ENCODE measurements around the gene SLIRP. TPM values are rescaled to one million over a fixed set of nuclear protein-coding genes. Genes with fewer than 3 reads are reported as not detected.
"Not testable (repeated sequence)": the region's sequence is repeated elsewhere in the genome, so short reads cannot be mapped to it uniquely, and the experiment has no call there.

SLIRP gene
- total and polyA plus RNA-seq, 7 donors, result 129 to 578 (median 185) TPM

- H3K27ac ChIP-seq, result no peak overlapping the region
- no peaks in the 10 kb centered on the region for H3K27me3 ChIP-seq (ENCODE audit: insufficient read depth in 3 of 3, low read length in 2 of 3)
- no peak for TF ChIP-seq CTCF (IDR thresholded peaks at IDR 0.05)
- 64 to 72% (median 72%) methylated on average over 3 of the region's 3 CpGs for WGBS, 3 donors
- no peak for ATAC-seq
- H3K4me1 ChIP-seq, result peaks cover 7% of the 10 kb centered on the region
- H3K9me3 ChIP-seq, result no peaks in the 10 kb centered on the region
- DNase-seq, result no peak
- intact Hi-C loops (cut with DNase I), result no loop called here
- peaks cover 4 to 100% of the 10 kb centered on the region in 2 donors for H3K36me3 ChIP-seq (ENCODE audit: insufficient read depth in 1 of 2, low read depth in 1 of 2)
- H3K4me3 ChIP-seq, result no peak overlapping the region
Measured at GRCh38 chr14:77730976-77731497, 23.1 kb downstream of the SLIRP start.

- Histone ChIP-seq H3K4me3 (peak overlapping the region; percentile 4), H3K9me3 (no peaks in the 10 kb centered on the region), H3K36me3 (ENCODE audit: insufficient read depth in 1 of 2, low read depth in 1 of 2) (peaks cover 5 to 77% of the 10 kb centered on the region in 2 donors), H3K27me3 (ENCODE audit: insufficient read depth in 3 of 3, low read length in 2 of 3) (no peaks in the 10 kb centered on the region), H3K4me1 (peaks cover 15% of the 10 kb centered on the region), H3K27ac (peak overlapping the region; percentile 76)
- 27 to 51% (median 30%) methylated on average over 7 of the region's 7 CpGs for WGBS, 3 donors
- DNase-seq (no peak), ATAC-seq (peak; percentile 82 to 92 (median 90))
- no peak for TF ChIP-seq CTCF (IDR thresholded peaks at IDR 0.05)
- intact Hi-C loops (cut with DNase I), result no loop called here
Measured at GRCh38 chr14:77738559-77739250, 30.8 kb downstream of the SLIRP start.

- intact Hi-C loops (cut with DNase I), result no loop called here
- 75 to 87% (median 86%) methylated on average over 2 of the region's 2 CpGs for WGBS, 3 donors
- peaks cover 5 to 75% of the 10 kb centered on the region in 2 donors for H3K36me3 ChIP-seq (ENCODE audit: insufficient read depth in 1 of 2, low read depth in 1 of 2)
Measured at GRCh38 chr14:77741438-77741837, 33.5 kb downstream of the SLIRP start.

GRCh38 chr14:77746064-77746702 is 38.3 kb downstream of the SLIRP start:
- H3K27ac ChIP-seq, result no peak overlapping the region
- intact Hi-C loops (cut with DNase I), result no loop called here
- 52 to 76% (median 56%) methylated on average over 4 of the region's 4 CpGs for WGBS, 3 donors
- H3K4me3 ChIP-seq, result no peak overlapping the region
- ATAC-seq (no peak), DNase-seq (no peak)
- peaks cover 9 to 79% of the 10 kb centered on the region in 2 donors for H3K36me3 ChIP-seq (ENCODE audit: insufficient read depth in 1 of 2, low read depth in 1 of 2)
- H3K9me3 ChIP-seq, result no peaks in the 10 kb centered on the region
- H3K4me1 ChIP-seq, result no peaks in the 10 kb centered on the region
- H3K27me3 ChIP-seq (ENCODE audit: insufficient read depth in 3 of 3, low read length in 2 of 3), result no peaks in the 10 kb centered on the region
- TF ChIP-seq CTCF (IDR thresholded peaks at IDR 0.05), result no peak

More at GRCh38 chr14:77741438-77741837, 33.5 kb downstream of the SLIRP start:
- no peak for TF ChIP-seq CTCF (IDR thresholded peaks at IDR 0.05)
- Histone ChIP-seq H3K27me3 (ENCODE audit: insufficient read depth in 3 of 3, low read length in 2 of 3) (no peaks in the 10 kb centered on the region), H3K4me3 (no peak overlapping the region), H3K27ac (no peak overlapping the region), H3K4me1 (peaks cover 15% of the 10 kb centered on the region), H3K9me3 (no peaks in the 10 kb centered on the region)
- DNase-seq, result no peak
- ATAC-seq, result no peak

GRCh38 chr14:77747425-77747824 is 39.5 kb downstream of the SLIRP start:
- H3K27ac ChIP-seq; H3K4me1 ChIP-seq; ATAC-seq; intact Hi-C loops (cut with DNase I); H3K4me3 ChIP-seq; H3K9me3 ChIP-seq; DNase-seq; H3K27me3 ChIP-seq (ENCODE audit: insufficient read depth in 3 of 3, low read length in 2 of 3): not testable (repeated sequence)
- H3K36me3 ChIP-seq (ENCODE audit: insufficient read depth in 1 of 2, low read depth in 1 of 2), result peaks cover 9 to 82% of the 10 kb centered on the region in 2 donors
- WGBS, 3 donors, result 91 to 96% (median 92%) methylated on average over 26 to 33 of the region's 33 CpGs
